IMR-90 (cell line): ENCODE results near the gene TSNAXIP1. TPM values are rescaled to one million over a fixed set of nuclear protein-coding genes. Genes with fewer than 3 reads are reported as not detected.
A peak's percentile ranks its signal among the peaks of the same experiment; 100 is the strongest.

ENCODE experiments used
- ATAC-seq: fragments of 200-7000 bp; cut with Tn5 transposase; 2 replicates; pipeline ENCODE4 v1.9.1; 2020; ENCODE audit warnings: low read depth, mild to moderate bottlenecking, moderate library complexity
- BruUV-seq: library from RNA; stranded (reverse); fragments of 400-500 nt; replicated peaks from 2 replicates; lab custom pipeline; 2021; lab: Mats Ljungman, UMichigan
- CTCF ChIA-PET: fragments of 300-600 bp; formaldehyde crosslinking; extraction: SDS; loops from one replicate; lab custom pipeline; 2021; ENCODE audit warnings: antibody characterized with exemption; lab: Yijun Ruan, JAX
- POLR2A ChIA-PET: fragments of 300-600 bp; sonication (Branson Sonifier 250); formaldehyde crosslinking; loops from one replicate; lab custom pipeline; 2022; ENCODE audit warnings: antibody characterized with exemption; ENCODE audit not compliant: unreplicated experiment; lab: Charles Lee
- DNase-seq: peaks from one replicate; pipeline ENCODE4 v3.0.0; 2013
- H2AFZ ChIP-seq: replicated peaks from 2 replicates; pipeline ENCODE3; 2013; ENCODE audit warnings: low read length, mild to moderate bottlenecking; ENCODE audit not compliant: poor library complexity
- H2AK5ac ChIP-seq: 2 replicates; pipeline ENCODE4 v1.6.1; 2013; ENCODE audit warnings: low read depth, low read length, inconsistent platforms
- H2AK9ac ChIP-seq: replicated peaks from 2 replicates; pipeline ENCODE3; 2013; ENCODE audit warnings: mild to moderate bottlenecking, low read depth, low read length, moderate library complexity; ENCODE audit not compliant: poor library complexity
- H2BK120ac ChIP-seq: 2 replicates; pipeline ENCODE4 v1.6.1; 2013; ENCODE audit warnings: low read depth, low read length, inconsistent platforms
- H2BK15ac ChIP-seq: 3 replicates; pipeline ENCODE4 v1.6.1; 2013; ENCODE audit warnings: low read depth, low read length, inconsistent platforms
- H2BK20ac ChIP-seq: 2 replicates; pipeline ENCODE4 v1.6.1; 2013; ENCODE audit warnings: low read depth, mild to moderate bottlenecking, inconsistent platforms, low read length, moderate library complexity
- H2BK5ac ChIP-seq: 2 replicates; pipeline ENCODE4 v1.6.1; 2013; ENCODE audit warnings: mild to moderate bottlenecking, low read depth, low read length, inconsistent platforms; ENCODE audit not compliant: poor library complexity, severe bottlenecking
- H3K14ac ChIP-seq: replicated peaks from 2 replicates; pipeline ENCODE4 v1.6.1; 2013; ENCODE audit warnings: low read depth, low read length, inconsistent platforms
- H3K18ac ChIP-seq: 2 replicates; pipeline ENCODE4 v1.6.1; 2013; ENCODE audit warnings: low read depth, low read length, control low read depth
- H3K23ac ChIP-seq: 2 replicates; pipeline ENCODE4 v1.6.1; 2013; ENCODE audit warnings: low read depth, low read length, inconsistent platforms
- H3K27ac ChIP-seq: 2 replicates; pipeline ENCODE4 v1.5.1; 2013; ENCODE audit warnings: mild to moderate bottlenecking, control low read depth, low read length; ENCODE audit not compliant: insufficient read depth
- H3K27me3 ChIP-seq: 2 replicates; pipeline ENCODE4 v1.6.1; 2013; ENCODE audit warnings: low read length; ENCODE audit not compliant: control insufficient read depth, insufficient read depth
- H3K36me3 ChIP-seq: 2 replicates; pipeline ENCODE4 v1.6.1; 2013; ENCODE audit warnings: low read length, mixed read lengths; ENCODE audit not compliant: control insufficient read depth, insufficient read depth
- H3K4ac ChIP-seq: 2 replicates; pipeline ENCODE4 v1.6.1; 2013; ENCODE audit warnings: low read depth, low read length, inconsistent platforms
- H3K4me1 ChIP-seq: 2 replicates; pipeline ENCODE4 v1.6.1; 2013; ENCODE audit warnings: low read length, mixed read lengths; ENCODE audit not compliant: control insufficient read depth, insufficient read depth
- H3K4me2 ChIP-seq: 2 replicates; pipeline ENCODE4 v1.6.1; 2013; ENCODE audit warnings: low read depth, mild to moderate bottlenecking, control low read depth, low read length, moderate library complexity
- H3K4me3 ChIP-seq: 2 replicates; pipeline ENCODE4 v1.5.1; 2013; ENCODE audit warnings: low read depth, mild to moderate bottlenecking, control low read depth, low read length, moderate library complexity; ENCODE audit not compliant: insufficient read depth
- H3K56ac ChIP-seq: 2 replicates; pipeline ENCODE4 v1.6.1; 2013; ENCODE audit warnings: low read length, inconsistent platforms; ENCODE audit not compliant: insufficient read depth; ENCODE audit errors: extremely low read depth
- H3K79me1 ChIP-seq, 2 experiments: 2 replicates each; pipeline ENCODE4 v1.6.1; 2013; ENCODE audit warnings: low read length in 2 of 2, inconsistent platforms in 1 of 2, low read depth in 1 of 2
- H3K9ac ChIP-seq: 2 replicates; pipeline ENCODE4 v1.6.1; 2013; ENCODE audit warnings: low read depth, low read length, control low read depth
- H3K9me1 ChIP-seq: 2 replicates; pipeline ENCODE4 v1.6.1; 2013; ENCODE audit warnings: low read length, inconsistent platforms; ENCODE audit not compliant: insufficient read depth
- H3K9me3 ChIP-seq: 2 replicates; pipeline ENCODE4 v1.6.1; 2013; ENCODE audit warnings: low read length; ENCODE audit not compliant: control insufficient read depth, insufficient read depth
- H4K20me1 ChIP-seq: 2 replicates; pipeline ENCODE4 v1.6.1; 2013; ENCODE audit warnings: low read length, inconsistent platforms; ENCODE audit not compliant: insufficient read depth
- H4K5ac ChIP-seq: 2 replicates; pipeline ENCODE4 v1.6.1; 2013; ENCODE audit warnings: mild to moderate bottlenecking, low read depth, low read length, control low read depth
- H4K8ac ChIP-seq, 2 experiments: 2 replicates each; pipeline ENCODE4 v1.6.1; 2013; ENCODE audit warnings: low read depth in 2 of 2, low read length in 2 of 2, control low read depth in 1 of 2, inconsistent platforms in 1 of 2
- H4K91ac ChIP-seq: 2 replicates; pipeline ENCODE4 v1.6.1; 2013; ENCODE audit warnings: low read depth, low read length, inconsistent platforms; ENCODE audit not compliant: insufficient read depth
- CEBPB ChIP-seq: IDR thresholded peaks from 2 replicates; pipeline ENCODE4 v1.6.1; 2012; ENCODE audit warnings: low read depth, low read length, improper control_type of control experiment
- MAFK ChIP-seq: IDR thresholded peaks from 2 replicates; pipeline ENCODE4 v1.6.1; 2012; ENCODE audit warnings: low read depth, low read length, improper control_type of control experiment
- POLR2A ChIP-seq: IDR thresholded peaks from 2 replicates; pipeline ENCODE4 v1.6.1; 2012; ENCODE audit warnings: mild to moderate bottlenecking, low read depth, low read length
- RAD21 ChIP-seq: IDR thresholded peaks from 2 replicates; pipeline ENCODE4 v1.6.1; 2012; ENCODE audit warnings: low read length, improper control_type of control experiment
- SMC3 ChIP-seq: fragments of 150-350 bp; IDR thresholded peaks from 2 replicates; pipeline ENCODE4 v1.6.1; 2016; ENCODE audit warnings: low read depth, mild to moderate bottlenecking, antibody characterized with exemption, low read length, moderate library complexity
- WGBS, 2 experiments: methylation state at CpG; one replicate each; pipeline versions ENCODE4 v1.1.5 to v1.1.7; 2013; ENCODE audit warnings: missing lambda C conversion rate in 2 of 2; ENCODE audit not compliant: insufficient read length in 1 of 2; ENCODE audit errors: extremely low coverage in 2 of 2; 5-methylcytosine and 5-hydroxymethylcytosine counted together
- dilution Hi-C: fragments of 300-500 bp; cut with HindIII; formaldehyde crosslinking; loops from one replicate; pipeline ENCODE4 v1.14.3; 2018; ENCODE audit warnings: low sequenced_read_pairs; ENCODE audit not compliant: unreplicated experiment
- in situ Hi-C: fragments of 300-500 bp; cut with MboI; formaldehyde crosslinking; loops from 3 replicates; pipeline ENCODE4 v1.14.3; 2019; ENCODE audit warnings: low sequenced_read_pairs, inconsistent platforms, mixed read lengths
- intact Hi-C: fragments of 100-400 bp; cut with micrococcal nuclease; formaldehyde crosslinking; loops from 2 replicates; pipeline ENCODE4 v1.10.0; 2022
- polyA plus RNA-seq, 3 experiments: library from polyadenylated mRNA; depleted of rRNA; stranded (reverse); fragments of >200 nt; gene quantifications; 2 replicates each; pipeline ENCODE4 v1.2.3, GENCODE V29; 2012; ENCODE audit warnings: low replicate concordance in 1 of 3
- total RNA-seq: library from RNA; depleted of rRNA; stranded (reverse); fragments of >200 nt; gene quantifications from 2 replicates; pipeline ENCODE4 v1.2.3, GENCODE V29; 2012
- TF ChIP-seq, protein P1 (sequence below): fragments of 150-350 bp; IDR thresholded peaks from 2 replicates; pipeline ENCODE4 v1.6.1; 2016; ENCODE audit warnings: low read depth, mild to moderate bottlenecking, low read length, moderate library complexity, borderline replicate concordance
- TF ChIP-seq, protein P2 (sequence below): conservative IDR thresholded peaks from 2 replicates; pipeline ENCODE4 v1.5.1; 2012; ENCODE audit warnings: mild to moderate bottlenecking, low read depth, low read length, improper control_type of control experiment

TSNAXIP1 gene
- total and polyA plus RNA-seq, 2 of the 4 experiments (the other 2 are of a cell fraction): 0.72 to 1.4 TPM

DNA sequence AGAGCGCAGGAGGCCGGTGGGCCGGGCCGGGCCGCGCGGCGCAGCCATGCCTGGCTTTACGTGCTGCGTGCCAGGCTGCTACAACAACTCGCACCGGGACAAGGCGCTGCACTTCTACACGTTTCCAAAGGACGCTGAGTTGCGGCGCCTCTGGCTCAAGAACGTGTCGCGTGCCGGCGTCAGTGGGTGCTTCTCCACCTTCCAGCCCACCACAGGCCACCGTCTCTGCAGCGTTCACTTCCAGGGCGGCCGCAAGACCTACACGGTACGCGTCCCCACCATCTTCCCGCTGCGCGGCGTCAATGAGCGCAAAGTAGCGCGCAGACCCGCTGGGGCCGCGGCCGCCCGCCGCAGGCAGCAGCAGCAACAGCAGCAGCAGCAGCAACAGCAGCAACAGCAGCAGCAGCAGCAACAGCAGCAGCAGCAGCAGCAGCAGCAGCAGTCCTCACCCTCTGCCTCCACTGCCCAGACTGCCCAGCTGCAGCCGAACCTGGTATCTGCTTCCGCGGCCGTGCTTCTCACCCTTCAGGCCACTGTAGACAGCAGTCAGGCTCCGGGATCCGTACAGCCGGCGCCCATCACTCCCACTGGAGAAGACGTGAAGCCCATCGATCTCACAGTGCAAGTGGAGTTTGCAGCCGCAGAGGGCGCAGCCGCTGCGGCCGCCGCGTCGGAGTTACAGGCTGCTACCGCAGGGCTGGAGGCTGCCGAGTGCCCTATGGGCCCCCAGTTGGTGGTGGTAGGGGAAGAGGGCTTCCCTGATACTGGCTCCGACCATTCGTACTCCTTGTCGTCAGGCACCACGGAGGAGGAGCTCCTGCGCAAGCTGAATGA lies 36.0 kb downstream of the TSNAXIP1 start:
- H2AK5ac ChIP-seq: peak overlapping the region; percentile 92
- H3K18ac ChIP-seq: peak overlapping the region; percentile 40; the same call in 1 of the 2 replicates
- dilution Hi-C loops (no loop called here), intact Hi-C loops (loop anchor here (1.0 to 2.0 kb wide), 2 partner anchors 26 to 86 kb away; no protein-coding TSS in a partner anchor), in situ Hi-C loops (no loop called here)
- H2BK20ac ChIP-seq: no peak overlapping the region
- DNase-seq (peak; percentile 46), ATAC-seq (peak; percentile 7)
- H2BK5ac ChIP-seq: peak overlapping the region; percentile 67
- no peak overlapping the region for H2BK15ac ChIP-seq
- peak overlapping the region; percentile 96 for H3K23ac ChIP-seq
- peak overlapping the region; percentile 53; the same call in 1 of the 2 replicates for H4K91ac ChIP-seq
- no peaks in the 10 kb centered on the region for H3K36me3 ChIP-seq
- H2BK120ac ChIP-seq: peak overlapping the region; percentile 63; the same call in 1 of the 2 replicates
- H3K14ac ChIP-seq: peak overlapping the region; percentile 95
- peak overlapping the region; percentile 77 for H4K5ac ChIP-seq
- peaks cover 19% of the 10 kb centered on the region for H4K20me1 ChIP-seq
- H4K8ac ChIP-seq: peak overlapping the region; percentile 38 to 88
- TF ChIP-seq, protein P1, sequence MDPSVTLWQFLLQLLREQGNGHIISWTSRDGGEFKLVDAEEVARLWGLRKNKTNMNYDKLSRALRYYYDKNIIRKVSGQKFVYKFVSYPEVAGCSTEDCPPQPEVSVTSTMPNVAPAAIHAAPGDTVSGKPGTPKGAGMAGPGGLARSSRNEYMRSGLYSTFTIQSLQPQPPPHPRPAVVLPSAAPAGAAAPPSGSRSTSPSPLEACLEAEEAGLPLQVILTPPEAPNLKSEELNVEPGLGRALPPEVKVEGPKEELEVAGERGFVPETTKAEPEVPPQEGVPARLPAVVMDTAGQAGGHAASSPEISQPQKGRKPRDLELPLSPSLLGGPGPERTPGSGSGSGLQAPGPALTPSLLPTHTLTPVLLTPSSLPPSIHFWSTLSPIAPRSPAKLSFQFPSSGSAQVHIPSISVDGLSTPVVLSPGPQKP: no peak
- TF ChIP-seq POLR2A (peak; percentile 10; the same call in 1 of the 2 replicates), RAD21 (no peak), CEBPB (no peak), MAFK (no peak), SMC3 (0 out of 2 replicates have a peak, but pooled peaks have one; percentile 8)
- TF ChIP-seq, protein P2, sequence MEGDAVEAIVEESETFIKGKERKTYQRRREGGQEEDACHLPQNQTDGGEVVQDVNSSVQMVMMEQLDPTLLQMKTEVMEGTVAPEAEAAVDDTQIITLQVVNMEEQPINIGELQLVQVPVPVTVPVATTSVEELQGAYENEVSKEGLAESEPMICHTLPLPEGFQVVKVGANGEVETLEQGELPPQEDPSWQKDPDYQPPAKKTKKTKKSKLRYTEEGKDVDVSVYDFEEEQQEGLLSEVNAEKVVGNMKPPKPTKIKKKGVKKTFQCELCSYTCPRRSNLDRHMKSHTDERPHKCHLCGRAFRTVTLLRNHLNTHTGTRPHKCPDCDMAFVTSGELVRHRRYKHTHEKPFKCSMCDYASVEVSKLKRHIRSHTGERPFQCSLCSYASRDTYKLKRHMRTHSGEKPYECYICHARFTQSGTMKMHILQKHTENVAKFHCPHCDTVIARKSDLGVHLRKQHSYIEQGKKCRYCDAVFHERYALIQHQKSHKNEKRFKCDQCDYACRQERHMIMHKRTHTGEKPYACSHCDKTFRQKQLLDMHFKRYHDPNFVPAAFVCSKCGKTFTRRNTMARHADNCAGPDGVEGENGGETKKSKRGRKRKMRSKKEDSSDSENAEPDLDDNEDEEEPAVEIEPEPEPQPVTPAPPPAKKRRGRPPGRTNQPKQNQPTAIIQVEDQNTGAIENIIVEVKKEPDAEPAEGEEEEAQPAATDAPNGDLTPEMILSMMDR: peak; percentile 32
- WGBS, 2 experiments: 1% methylated on average over 38 of the region's 67 CpGs; no CpG with 5 or more reads in 1 of the 2 experiments
- BruUV-seq: no TSS peak
- ChIA-PET CTCF (interaction anchor here (0.6 kb wide), 1 partner anchor 21 kb away, joined by 3 read pairs; no protein-coding TSS in a partner anchor), POLR2A (no interaction called here)
- H3K27me3 ChIP-seq: no peaks in the 10 kb centered on the region
- peak overlapping the region; percentile 85 for H3K27ac ChIP-seq
- peak overlapping the region; percentile 90 for H3K4me2 ChIP-seq
- peak overlapping the region; percentile 100 for H2AFZ ChIP-seq
- H3K4me3 ChIP-seq: peak overlapping the region; percentile 69
- H3K9me1 ChIP-seq: peaks cover 21% of the 10 kb centered on the region
- H3K56ac ChIP-seq: no peak overlapping the region
- peaks cover 24 to 50% of the 10 kb centered on the region in 2 experiments for H3K79me1 ChIP-seq
- H3K4me1 ChIP-seq: peaks cover 13% of the 10 kb centered on the region
- H3K4ac ChIP-seq: peak overlapping the region; percentile 86
- no peaks in the 10 kb centered on the region for H3K9me3 ChIP-seq
- peak overlapping the region; percentile 87 for H3K9ac ChIP-seq
- H2AK9ac ChIP-seq: peak overlapping the region; percentile 95
